ENCODE data around the gene DCK.

Gene DCK

GRCh38 chr4:70954032-70954431, 39.4 kb upstream of the DCK start:
- H3K27me3 ChIP-seq: no peaks in the 10 kb centered on the region
- no peak for TF ChIP-seq CTCF (IDR thresholded peaks at IDR 0.05)
- H3K9me3 ChIP-seq: no peaks in the 10 kb centered on the region
- no peak overlapping the region for H3K4me3 ChIP-seq (ENCODE audit: low read depth in 1 of 2, low read length in 1 of 2)
- H3K4me1 ChIP-seq (ENCODE audit: control insufficient read depth in 1 of 2, insufficient read depth in 1 of 2, low read depth in 1 of 2, low read length in 1 of 2): peaks cover 0 to 6% of the 10 kb centered on the region in 2 experiments
- no peaks in the 10 kb centered on the region for H3K36me3 ChIP-seq
- H3K27ac ChIP-seq: no peak overlapping the region

- H3K36me3 ChIP-seq: no peaks in the 10 kb centered on the region
- H3K27me3 ChIP-seq: no peaks in the 10 kb centered on the region
- no peaks in the 10 kb centered on the region for H3K9me3 ChIP-seq
- TF ChIP-seq CTCF (IDR thresholded peaks at IDR 0.05): no peak
- H3K4me3 ChIP-seq (ENCODE audit: low read depth in 1 of 2, low read length in 1 of 2): no peak overlapping the region
- peaks cover 0 to 6% of the 10 kb centered on the region in 2 experiments for H3K4me1 ChIP-seq (ENCODE audit: control insufficient read depth in 1 of 2, insufficient read depth in 1 of 2, low read depth in 1 of 2, low read length in 1 of 2)
- H3K27ac ChIP-seq: no peak overlapping the region
Observed at GRCh38 chr4:70956549-70957210, 36.8 kb upstream of the DCK start.

GRCh38 chr4:70958681-70959080, 34.8 kb upstream of the DCK start:
- Histone ChIP-seq H3K4me1 (ENCODE audit: control insufficient read depth in 1 of 2, insufficient read depth in 1 of 2, low read depth in 1 of 2, low read length in 1 of 2) (peaks cover 0 to 6% of the 10 kb centered on the region in 2 experiments), H3K27ac (no peak overlapping the region), H3K9me3 (no peaks in the 10 kb centered on the region), H3K36me3 (no peaks in the 10 kb centered on the region), H3K27me3 (no peaks in the 10 kb centered on the region), H3K4me3 (ENCODE audit: low read depth in 1 of 2, low read length in 1 of 2) (no peak overlapping the region)
- no peak for TF ChIP-seq CTCF (IDR thresholded peaks at IDR 0.05)

- Histone ChIP-seq H3K27me3 (no peaks in the 10 kb centered on the region), H3K4me3 (ENCODE audit: low read depth in 1 of 2, low read length in 1 of 2) (no peak overlapping the region), H3K9me3 (no peaks in the 10 kb centered on the region), H3K36me3 (no peaks in the 10 kb centered on the region), H3K4me1 (ENCODE audit: control insufficient read depth in 1 of 2, insufficient read depth in 1 of 2, low read depth in 1 of 2, low read length in 1 of 2) (peaks cover 3 to 7% of the 10 kb centered on the region in 2 experiments), H3K27ac (no peak overlapping the region)
- TF ChIP-seq CTCF (IDR thresholded peaks at IDR 0.05): no peak
Observed at GRCh38 chr4:70969076-70969475, 24.4 kb upstream of the DCK start.

GRCh38 chr4:70976252-70976651, 17.2 kb upstream of the DCK start:
- Histone ChIP-seq H3K4me3 (ENCODE audit: low read depth in 1 of 2, low read length in 1 of 2) (no peak overlapping the region), H3K9me3 (no peaks in the 10 kb centered on the region), H3K27me3 (no peaks in the 10 kb centered on the region), H3K4me1 (ENCODE audit: control insufficient read depth in 1 of 2, insufficient read depth in 1 of 2, low read depth in 1 of 2, low read length in 1 of 2) (no peaks in the 10 kb centered on the region), H3K27ac (no peak overlapping the region), H3K36me3 (no peaks in the 10 kb centered on the region)
- no peak for TF ChIP-seq CTCF (IDR thresholded peaks at IDR 0.05)
